BLaER1 (cell line): ENCODE measurements around the gene ITGA8.

Experiments
- H3K27ac ChIP-seq: shearing (Covaris generic); formaldehyde crosslinking; 2 replicates; pipeline ENCODE4 v1.8.1; 2022
- H3K27me3 ChIP-seq: shearing (Covaris generic); formaldehyde crosslinking; 2 replicates; pipeline ENCODE4 v1.8.1; 2022
- H3K36me3 ChIP-seq: shearing (Covaris generic); formaldehyde crosslinking; 2 replicates; pipeline ENCODE4 v1.8.1; 2022
- H3K4me1 ChIP-seq: shearing (Covaris generic); formaldehyde crosslinking; 2 replicates; pipeline ENCODE4 v1.8.1; 2022
- H3K4me2 ChIP-seq: shearing (Covaris generic); formaldehyde crosslinking; 2 replicates; pipeline ENCODE4 v1.8.1; 2022
- H3K4me3 ChIP-seq: shearing (Covaris generic); formaldehyde crosslinking; 2 replicates; pipeline ENCODE4 v1.8.1; 2022
- H3K9ac ChIP-seq: shearing (Covaris generic); formaldehyde crosslinking; 2 replicates; pipeline ENCODE4 v1.8.1; 2022
- H3K9me3 ChIP-seq: shearing (Covaris generic); formaldehyde crosslinking; 2 replicates; pipeline ENCODE4 v1.8.1; 2022
- H4K20me1 ChIP-seq: shearing (Covaris generic); formaldehyde crosslinking; 2 replicates; pipeline ENCODE4 v1.8.1; 2022
- Cebpa-rat ChIP-seq: shearing (Covaris generic); IDR thresholded peaks from 2 replicates; pipeline ENCODE4 v1.8.1; 2022

ITGA8 gene

GRCh38 chr10:15531927-15532722 lies 187.6 kb downstream of the ITGA8 start:
- no peaks in the 10 kb centered on the region for H4K20me1 ChIP-seq
- no peak overlapping the region for H3K4me3 ChIP-seq
- peaks cover 66% of the 10 kb centered on the region for H3K36me3 ChIP-seq

GRCh38 chr10:15528859-15529239 lies 190.9 kb downstream of the ITGA8 start:
- Histone ChIP-seq H3K27ac (peak overlapping the region; percentile 8; the same call in 1 of the 2 replicates), H3K9me3 (no peaks in the 10 kb centered on the region), H3K4me3 (no peak overlapping the region), H4K20me1 (no peaks in the 10 kb centered on the region), H3K4me1 (peaks cover 38% of the 10 kb centered on the region), H3K36me3 (peaks cover 64% of the 10 kb centered on the region), H3K4me2 (0 out of 2 replicates have a peak overlapping the region, but pooled peaks have one; percentile 0), H3K9ac (no peak overlapping the region), H3K27me3 (no peaks in the 10 kb centered on the region)
- no peak for TF ChIP-seq Cebpa-rat

More at GRCh38 chr10:15531927-15532722, 187.6 kb downstream of the ITGA8 start:
- Histone ChIP-seq H3K27ac (peak overlapping the region; percentile 42), H3K4me2 (0 out of 2 replicates have a peak overlapping the region, but pooled peaks have one; percentile 4), H3K9ac (no peak overlapping the region), H3K4me1 (peaks cover 59% of the 10 kb centered on the region), H3K9me3 (peaks cover 28% of the 10 kb centered on the region), H3K27me3 (no peaks in the 10 kb centered on the region)
- no peak for TF ChIP-seq Cebpa-rat

- peaks cover 21% of the 10 kb centered on the region for H3K4me1 ChIP-seq
- no peak for TF ChIP-seq Cebpa-rat
- peaks cover 85% of the 10 kb centered on the region for H3K36me3 ChIP-seq
- H3K4me2 ChIP-seq, result no peak overlapping the region
- 0 out of 2 replicates have a peak, but pooled peaks cover 2% of the 10 kb centered on the region for H3K9me3 ChIP-seq
- no peak overlapping the region for H3K27ac ChIP-seq
- no peak overlapping the region for H3K9ac ChIP-seq
- H3K27me3 ChIP-seq, result no peaks in the 10 kb centered on the region
- H3K4me3 ChIP-seq, result no peak overlapping the region
- H4K20me1 ChIP-seq, result no peaks in the 10 kb centered on the region
Measured at GRCh38 chr10:15526754-15527153, 193.0 kb downstream of the ITGA8 start.

- TF ChIP-seq Cebpa-rat, result no peak
- Histone ChIP-seq H3K9ac (no peak overlapping the region), H3K4me2 (no peak overlapping the region), H3K9me3 (peaks cover 19% of the 10 kb centered on the region; the same call in 1 of the 2 replicates), H3K4me1 (no peaks in the 10 kb centered on the region), H3K36me3 (peaks cover 97% of the 10 kb centered on the region), H3K4me3 (no peak overlapping the region), H4K20me1 (no peaks in the 10 kb centered on the region), H3K27ac (no peak overlapping the region), H3K27me3 (no peaks in the 10 kb centered on the region)
Measured at GRCh38 chr10:15521328-15521903, 198.3 kb downstream of the ITGA8 start.

- Histone ChIP-seq H3K27ac (no peak overlapping the region), H3K36me3 (peaks cover 87% of the 10 kb centered on the region), H4K20me1 (no peaks in the 10 kb centered on the region), H3K9me3 (peaks cover 19% of the 10 kb centered on the region; the same call in 1 of the 2 replicates), H3K4me2 (no peak overlapping the region), H3K9ac (no peak overlapping the region), H3K27me3 (no peaks in the 10 kb centered on the region), H3K4me3 (no peak overlapping the region), H3K4me1 (no peaks in the 10 kb centered on the region)
- no peak for TF ChIP-seq Cebpa-rat
Measured at GRCh38 chr10:15518250-15518649, 201.5 kb downstream of the ITGA8 start.

- Histone ChIP-seq H3K9ac (no peak overlapping the region), H3K27ac (no peak overlapping the region), H3K4me3 (no peak overlapping the region), H4K20me1 (no peaks in the 10 kb centered on the region), H3K9me3 (peaks cover 18% of the 10 kb centered on the region; the same call in 1 of the 2 replicates), H3K27me3 (no peaks in the 10 kb centered on the region), H3K36me3 (peaks cover 77% of the 10 kb centered on the region), H3K4me1 (0 out of 2 replicates have a peak, but pooled peaks cover under 1% of the 10 kb centered on the region), H3K4me2 (no peak overlapping the region)
- no peak for TF ChIP-seq Cebpa-rat
Measured at GRCh38 chr10:15516256-15517085, 203.3 kb downstream of the ITGA8 start.

- Histone ChIP-seq H4K20me1 (no peaks in the 10 kb centered on the region), H3K9ac (no peak overlapping the region), H3K36me3 (peaks cover 64% of the 10 kb centered on the region), H3K9me3 (peaks cover 11% of the 10 kb centered on the region; the same call in 1 of the 2 replicates), H3K27me3 (no peaks in the 10 kb centered on the region), H3K4me2 (no peak overlapping the region), H3K4me1 (peaks cover 7% of the 10 kb centered on the region; the same call in 1 of the 2 replicates), H3K27ac (0 out of 2 replicates have a peak overlapping the region, but pooled peaks have one; percentile 14), H3K4me3 (no peak overlapping the region)
- TF ChIP-seq Cebpa-rat, result no peak
Measured at GRCh38 chr10:15515202-15515601, 204.5 kb downstream of the ITGA8 start.

- TF ChIP-seq Cebpa-rat, result no peak
- peaks cover 38% of the 10 kb centered on the region for H3K36me3 ChIP-seq
Measured at GRCh38 chr10:15510963-15511362, 208.8 kb downstream of the ITGA8 start.

GRCh38 chr10:15505329-15505728 lies 214.4 kb downstream of the ITGA8 start:
- Histone ChIP-seq H3K9ac (peak overlapping the region; percentile 70; the same call in 1 of the 2 replicates), H3K36me3 (peaks cover 16% of the 10 kb centered on the region; the same call in 1 of the 2 replicates), H4K20me1 (no peaks in the 10 kb centered on the region), H3K9me3 (peaks cover 46% of the 10 kb centered on the region), H3K27me3 (no peaks in the 10 kb centered on the region), H3K4me1 (peaks cover 63% of the 10 kb centered on the region), H3K27ac (peak overlapping the region; percentile 87), H3K4me3 (no peak overlapping the region), H3K4me2 (peak overlapping the region; percentile 77)
- no peak for TF ChIP-seq Cebpa-rat

More at GRCh38 chr10:15510963-15511362, 208.8 kb downstream of the ITGA8 start:
- no peaks in the 10 kb centered on the region for H3K27me3 ChIP-seq
- H3K4me1 ChIP-seq, result peaks cover 14% of the 10 kb centered on the region
- peaks cover 47% of the 10 kb centered on the region for H3K9me3 ChIP-seq
- no peaks in the 10 kb centered on the region for H4K20me1 ChIP-seq
- H3K4me2 ChIP-seq, result no peak overlapping the region
- H3K27ac ChIP-seq, result no peak overlapping the region
- no peak overlapping the region for H3K4me3 ChIP-seq
- no peak overlapping the region for H3K9ac ChIP-seq
